CD4-positive, alpha-beta T cell (primary cell): Measurements from ENCODE around the gene LYZL2. TPM values are rescaled to one million over a fixed set of nuclear protein-coding genes. Genes with fewer than 3 reads are reported as not detected.
"Not testable (repeated sequence)": the region's sequence is repeated elsewhere in the genome, so short reads cannot be mapped to it uniquely, and the experiment has no call there.

ENCODE experiments used
- ATAC-seq: fragments of 200-7000 bp; cut with Tn5 transposase; one replicate; pipeline ENCODE4 v1.10.0; 2022; ENCODE audit warnings: mild to moderate bottlenecking; ENCODE audit not compliant: poor library complexity
- CTCF ChIA-PET: fragments of 350-600 bp; sonication (Branson Sonifier 250); formaldehyde crosslinking; loops from one replicate; lab custom pipeline; 2021; ENCODE audit warnings: antibody characterized with exemption, inconsistent platforms; lab: Charles Lee
- POLR2A ChIA-PET: fragments of 350-600 bp; sonication (Branson Sonifier 250); formaldehyde crosslinking; loops from one replicate; lab custom pipeline; 2021; ENCODE audit warnings: antibody characterized with exemption, inconsistent platforms; lab: Charles Lee
- DNase-seq, 14 experiments: peaks; one replicate each; pipeline ENCODE4 v3.0.0-alpha.2; 2013 to 2020; ENCODE audit warnings: mixed read lengths in 2 of 14
- H3K27ac ChIP-seq, 2 donors: one replicate each; pipeline versions ENCODE4 v1.5.1 to v1.7.0; 2013; ENCODE audit warnings: low read length in 2 of 2, low read depth in 1 of 2, mild to moderate bottlenecking in 1 of 2
- H3K27me3 ChIP-seq, 2 experiments: 1 replicate in 1 of 2; 2 replicates in 1 of 2; pipeline versions ENCODE4 v1.6.1 to v1.7.0; 2013; ENCODE audit warnings: low read length in 2 of 2, control low read depth in 1 of 2, mild to moderate bottlenecking in 1 of 2, moderate library complexity in 1 of 2; ENCODE audit not compliant: insufficient read depth in 2 of 2, control insufficient read depth in 1 of 2
- H3K36me3 ChIP-seq: one replicate; pipeline ENCODE4 v1.6.1; 2013; ENCODE audit warnings: low read length, control low read depth; ENCODE audit not compliant: insufficient read depth
- H3K4me1 ChIP-seq: one replicate; pipeline ENCODE4 v1.6.1; 2013; ENCODE audit warnings: low read length, control low read depth; ENCODE audit not compliant: insufficient read depth
- H3K4me3 ChIP-seq: one replicate; pipeline ENCODE4 v1.5.1; 2013; ENCODE audit warnings: mild to moderate bottlenecking, low read length, moderate library complexity
- H3K9me3 ChIP-seq, 2 experiments: 1 replicate in 1 of 2; 2 replicates in 1 of 2; pipeline versions ENCODE4 v1.6.1 to v1.7.0; 2013; ENCODE audit warnings: low read length in 2 of 2, mild to moderate bottlenecking in 2 of 2, control low read depth in 1 of 2, moderate library complexity in 1 of 2; ENCODE audit not compliant: control insufficient read depth in 1 of 2, insufficient read depth in 1 of 2
- H3K27ac Mint-ChIP-seq: one replicate; pipeline ENCODE4 v1.8.0; 2020; ENCODE audit warnings: mixed read lengths
- H3K27me3 Mint-ChIP-seq: one replicate; pipeline ENCODE4 v1.8.0; 2021; ENCODE audit warnings: mixed read lengths
- H3K36me3 Mint-ChIP-seq: one replicate; pipeline ENCODE4 v1.8.0; 2021; ENCODE audit warnings: low read depth, mixed read lengths
- H3K4me1 Mint-ChIP-seq: one replicate; pipeline ENCODE4 v1.8.0; 2021; ENCODE audit warnings: low read depth, mixed read lengths
- H3K4me3 Mint-ChIP-seq: one replicate; pipeline ENCODE4 v1.8.0; 2020; ENCODE audit warnings: mild to moderate bottlenecking, mixed read lengths
- H3K9me3 Mint-ChIP-seq: one replicate; pipeline ENCODE4 v1.8.0; 2020; ENCODE audit warnings: mixed read lengths
- CTCF ChIP-seq: fragments of 200-600 bp; IDR thresholded peaks from one replicate; pipeline ENCODE4 v1.8.0; 2022; ENCODE audit warnings: antibody characterized with exemption, mild to moderate bottlenecking
- intact Hi-C, 2 experiments: fragments of 100-400 bp; cut with DNase I in 1 of 2; cut with micrococcal nuclease in 1 of 2; formaldehyde crosslinking; loops; one replicate each; pipeline versions ENCODE4 v1.15.1 to v1.9.0; 2023 to 2025; cut with DNase I, micrococcal nuclease
- total RNA-seq, 174 experiments: library from RNA in 2 of 174; stranded (reverse) in 2 of 174; gene quantifications; one replicate each; pipeline ENCODE4 v1.2.3 and lab custom pipeline; 2021 to 2026

LYZL2 gene
- total RNA-seq, 2 experiments from 2014 or later, result not detected

DNA sequence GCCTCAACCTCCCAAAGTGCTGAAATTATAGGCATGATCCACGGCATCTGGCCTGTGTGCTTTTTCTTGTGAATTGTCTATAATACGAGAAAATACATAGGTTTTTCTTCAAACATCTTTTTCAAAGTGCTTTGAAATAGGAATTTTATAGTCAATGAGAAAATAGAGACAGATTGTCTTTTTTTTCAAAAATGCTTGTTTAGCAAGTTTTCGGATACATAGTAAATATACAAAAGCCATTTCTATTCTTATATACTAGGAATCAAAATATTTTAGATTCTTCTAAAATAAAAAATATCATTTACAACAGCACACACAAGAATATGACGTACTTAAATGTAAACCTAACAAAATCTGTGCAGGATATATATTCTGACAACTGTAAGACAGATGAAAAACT is 1.6 kb upstream of the LYZL2 start:
- Histone ChIP-seq H3K36me3 (no peaks in the 10 kb centered on the region), H3K4me3 (no peak overlapping the region), H3K9me3 (no peaks in the 10 kb centered on the region), H3K27me3 (no peaks in the 10 kb centered on the region), H3K4me1 (no peaks in the 10 kb centered on the region), H3K27ac (no peak overlapping the region)
- ChIA-PET CTCF (no interaction called here), POLR2A (no interaction called here)
- Mint-ChIP-seq H3K9me3 (no peaks in the 10 kb centered on the region), H3K4me1 (no peaks in the 10 kb centered on the region), H3K4me3 (no peak overlapping the region), H3K36me3 (no peaks in the 10 kb centered on the region), H3K27ac (no peak overlapping the region), H3K27me3 (peaks cover 23% of the 10 kb centered on the region)
- intact Hi-C loops, result no loop called here
- ATAC-seq, result no peak
- DNase-seq, result no peak
- TF ChIP-seq CTCF, result no peak

- H3K27ac Mint-ChIP-seq, result no peak overlapping the region
- H3K27me3 Mint-ChIP-seq, result peaks cover 19% of the 10 kb centered on the region
- H3K9me3 Mint-ChIP-seq, result no peaks in the 10 kb centered on the region
- no peak for TF ChIP-seq CTCF
- no peaks in the 10 kb centered on the region for H3K9me3 ChIP-seq
- H3K27me3 ChIP-seq, result no peaks in the 10 kb centered on the region
- ChIA-PET POLR2A (no interaction called here), CTCF (interaction anchor here (2.4 kb wide), 1 partner anchor 9 kb away, joined by 9 read pairs; no protein-coding TSS in a partner anchor)
- intact Hi-C loops, result no loop called here
- DNase-seq (peak in 2 of 14 experiments; percentile 23 to 38), ATAC-seq (no peak)
- no peak overlapping the region for H3K4me3 Mint-ChIP-seq
- no peaks in the 10 kb centered on the region for H3K4me1 ChIP-seq
- H3K4me1 Mint-ChIP-seq, result no peaks in the 10 kb centered on the region
- no peak overlapping the region for H3K4me3 ChIP-seq
- no peaks in the 10 kb centered on the region for H3K36me3 ChIP-seq
- no peak overlapping the region for H3K27ac ChIP-seq
- H3K36me3 Mint-ChIP-seq, result no peaks in the 10 kb centered on the region
These were observed 1.0 kb upstream of the LYZL2 start for GRCh38 chr10:30630571-30630970.

- DNase-seq, H3K9me3 Mint-ChIP-seq, ATAC-seq, H3K4me3 ChIP-seq, H3K27ac Mint-ChIP-seq, H3K27ac ChIP-seq, H3K9me3 ChIP-seq, H3K36me3 ChIP-seq, H3K4me3 Mint-ChIP-seq, H3K27me3 ChIP-seq, H3K4me1 ChIP-seq, H3K36me3 Mint-ChIP-seq, intact Hi-C loops, POLR2A ChIA-PET, H3K4me1 Mint-ChIP-seq: not testable (repeated sequence)
- H3K27me3 Mint-ChIP-seq, result peaks cover 10% of the 10 kb centered on the region
- CTCF ChIA-PET, result interaction anchor here (2.4 kb wide), 1 partner anchor 11 kb away, joined by 9 read pairs; no protein-coding TSS in a partner anchor
These were observed 977 bp downstream of the LYZL2 start for GRCh38 chr10:30628576-30628975.

DNA sequence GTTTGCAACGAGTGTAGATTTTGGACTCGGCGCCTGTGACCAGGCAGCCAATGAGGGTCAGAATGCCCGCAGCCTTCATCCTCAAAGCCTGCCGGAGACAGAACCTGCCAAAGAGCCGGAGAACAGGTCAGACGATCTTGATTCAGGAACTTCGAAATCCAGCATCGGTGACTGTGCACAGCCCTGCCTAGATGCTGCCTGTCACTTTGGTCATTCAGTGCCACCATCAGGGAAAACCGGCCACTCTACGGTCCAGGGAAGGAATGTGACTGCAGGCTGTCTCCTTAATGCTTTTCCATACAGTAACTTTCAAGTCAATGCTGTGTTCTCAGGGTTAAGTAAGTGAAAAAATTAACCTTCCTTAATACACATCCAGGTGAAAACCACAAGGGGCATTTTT is 2.7 kb downstream of the LYZL2 start:
- H3K4me1 ChIP-seq, H3K4me1 Mint-ChIP-seq, DNase-seq, POLR2A ChIA-PET, H3K9me3 Mint-ChIP-seq, H3K36me3 ChIP-seq, H3K9me3 ChIP-seq, H3K36me3 Mint-ChIP-seq, H3K27ac Mint-ChIP-seq, H3K27me3 Mint-ChIP-seq, intact Hi-C loops, H3K27me3 ChIP-seq, ATAC-seq, H3K27ac ChIP-seq, CTCF ChIA-PET, H3K4me3 ChIP-seq, H3K4me3 Mint-ChIP-seq: not testable (repeated sequence)

DNA sequence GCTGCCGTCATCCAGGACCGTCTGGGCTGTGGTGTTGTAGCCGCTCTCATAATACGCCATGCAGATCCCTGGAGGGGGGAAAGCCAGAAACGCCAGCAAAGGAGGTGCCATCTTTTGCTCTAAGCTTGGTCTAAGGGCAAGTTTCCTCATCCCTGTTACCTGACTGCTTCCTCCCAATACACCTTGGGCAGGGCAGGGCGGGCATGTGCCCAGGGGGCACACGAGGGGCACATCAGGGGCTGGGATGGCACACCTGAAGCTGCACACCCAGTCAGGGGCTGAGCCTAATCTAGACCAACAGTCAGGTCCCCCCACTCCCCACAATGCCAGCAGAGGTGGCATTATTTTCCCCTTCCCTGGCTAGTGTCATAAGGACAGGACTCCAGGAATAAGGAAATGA is 3.4 kb downstream of the LYZL2 start:
- POLR2A ChIA-PET, ATAC-seq, H3K27ac Mint-ChIP-seq, H3K27ac ChIP-seq, H3K4me3 Mint-ChIP-seq, H3K27me3 ChIP-seq, H3K27me3 Mint-ChIP-seq, H3K9me3 Mint-ChIP-seq, intact Hi-C loops, CTCF ChIA-PET, H3K36me3 Mint-ChIP-seq, H3K36me3 ChIP-seq, H3K9me3 ChIP-seq, DNase-seq, H3K4me1 Mint-ChIP-seq, H3K4me1 ChIP-seq, H3K4me3 ChIP-seq: not testable (repeated sequence)
